DOHH2 (cell line): Measurements from ENCODE around the gene SEC22A.

Experiments
- H3F3A ChIP-seq: fragments of 200-600 bp; sonication (generic), shearing (Covaris generic); 2 replicates; pipeline ENCODE4 v1.6.0; 2016; ENCODE audit warnings: antibody characterized with exemption, mild to moderate bottlenecking; ENCODE audit not compliant: control insufficient read depth, insufficient read depth
- H3K27ac ChIP-seq: fragments of 200-600 bp; sonication (generic); 2 replicates; pipeline ENCODE4 v1.5.1; 2014; ENCODE audit warnings: low read depth, mild to moderate bottlenecking, low read length, moderate library complexity
- H3K27me3 ChIP-seq: fragments of 200-600 bp; sonication (generic); 2 replicates; pipeline ENCODE4 v1.6.1; 2014; ENCODE audit warnings: mild to moderate bottlenecking, low read length, mixed read lengths; ENCODE audit not compliant: control insufficient read depth
- H3K36me3 ChIP-seq: fragments of 200-600 bp; sonication (generic); 2 replicates; pipeline ENCODE4 v1.6.1; 2014; ENCODE audit warnings: mild to moderate bottlenecking, low read length, moderate library complexity, mixed read lengths; ENCODE audit not compliant: control insufficient read depth
- H3K4me1 ChIP-seq: fragments of 200-600 bp; sonication (generic); 2 replicates; pipeline ENCODE4 v1.6.1; 2014; ENCODE audit warnings: mild to moderate bottlenecking, low read length, mixed read lengths; ENCODE audit not compliant: control insufficient read depth
- H3K4me2 ChIP-seq: fragments of 200-600 bp; sonication (generic); 2 replicates; pipeline ENCODE4 v1.6.0; 2014; ENCODE audit warnings: mild to moderate bottlenecking, low read length, moderate library complexity
- H3K4me3 ChIP-seq: fragments of 200-600 bp; sonication (generic); 2 replicates; pipeline ENCODE4 v1.5.1; 2014; ENCODE audit warnings: mild to moderate bottlenecking, low read length, mixed read lengths
- H3K79me2 ChIP-seq: fragments of 200-600 bp; sonication (generic); 2 replicates; pipeline ENCODE4 v1.6.1; 2014; ENCODE audit warnings: mild to moderate bottlenecking, low read length, mixed read lengths; ENCODE audit not compliant: control insufficient read depth
- H3K9me2 ChIP-seq: fragments of 200-600 bp; sonication (generic); replicated peaks from 2 replicates; pipeline ENCODE4 v1.6.1; 2014; ENCODE audit warnings: mild to moderate bottlenecking, low read length, mixed read lengths; ENCODE audit not compliant: control insufficient read depth
- H3K9me3 ChIP-seq: fragments of 200-600 bp; sonication (generic); 2 replicates; pipeline ENCODE4 v1.6.1; 2014; ENCODE audit warnings: antibody characterized with exemption, low read length, mixed read lengths; ENCODE audit not compliant: control insufficient read depth, insufficient read depth
- H4K20me1 ChIP-seq: fragments of 200-600 bp; sonication (generic); 2 replicates; pipeline ENCODE4 v1.6.0; 2014; ENCODE audit warnings: low read depth, mild to moderate bottlenecking, antibody characterized with exemption, low read length, moderate library complexity; ENCODE audit not compliant: control insufficient read depth, insufficient read depth
- EZH2phosphoT487 ChIP-seq: fragments of 200-600 bp; sonication (generic); IDR thresholded peaks from 2 replicates; pipeline ENCODE4 v1.6.1; 2017; ENCODE audit warnings: borderline replicate concordance, mild to moderate bottlenecking, antibody characterized with exemption, low read length, moderate library complexity, mixed read lengths
- TF ChIP-seq, protein P1 (sequence below): fragments of 200-600 bp; sonication (generic); IDR thresholded peaks from one replicate; pipeline ENCODE4 v1.5.1; 2014; ENCODE audit warnings: antibody characterized with exemption, mild to moderate bottlenecking, low read depth, low read length; ENCODE audit not compliant: poor library complexity, severe bottlenecking

The SEC22A gene

DNA sequence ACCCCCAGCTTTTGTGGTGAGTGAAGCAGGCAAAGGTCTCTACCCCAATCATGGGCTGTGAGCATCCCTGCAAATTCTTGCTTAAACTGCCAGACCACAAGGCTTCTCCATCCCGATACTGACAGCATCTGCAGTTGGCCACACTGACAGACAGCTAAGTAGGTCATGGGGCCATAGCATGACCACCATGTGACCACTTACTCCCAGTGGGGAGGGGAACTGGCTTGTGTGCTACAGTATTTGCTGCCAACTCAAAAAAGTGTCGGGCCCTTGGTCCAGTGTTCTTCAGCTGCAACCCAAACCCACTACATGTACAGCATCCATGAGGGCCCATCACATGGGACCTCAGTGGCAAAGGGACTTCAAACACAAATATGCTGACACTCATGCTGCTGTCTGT is 103.4 kb downstream of the SEC22A start:
- Histone ChIP-seq H4K20me1 (no peaks in the 10 kb centered on the region), H3F3A (no peaks in the 10 kb centered on the region), H3K79me2 (no peaks in the 10 kb centered on the region), H3K4me1 (peaks cover 6% of the 10 kb centered on the region), H3K4me2 (no peak overlapping the region), H3K36me3 (no peaks in the 10 kb centered on the region), H3K9me2 (no peaks in the 10 kb centered on the region), H3K27me3 (peaks cover 9% of the 10 kb centered on the region), H3K4me3 (no peak overlapping the region), H3K9me3 (no peaks in the 10 kb centered on the region), H3K27ac (no peak overlapping the region)
- TF ChIP-seq, protein P1, sequence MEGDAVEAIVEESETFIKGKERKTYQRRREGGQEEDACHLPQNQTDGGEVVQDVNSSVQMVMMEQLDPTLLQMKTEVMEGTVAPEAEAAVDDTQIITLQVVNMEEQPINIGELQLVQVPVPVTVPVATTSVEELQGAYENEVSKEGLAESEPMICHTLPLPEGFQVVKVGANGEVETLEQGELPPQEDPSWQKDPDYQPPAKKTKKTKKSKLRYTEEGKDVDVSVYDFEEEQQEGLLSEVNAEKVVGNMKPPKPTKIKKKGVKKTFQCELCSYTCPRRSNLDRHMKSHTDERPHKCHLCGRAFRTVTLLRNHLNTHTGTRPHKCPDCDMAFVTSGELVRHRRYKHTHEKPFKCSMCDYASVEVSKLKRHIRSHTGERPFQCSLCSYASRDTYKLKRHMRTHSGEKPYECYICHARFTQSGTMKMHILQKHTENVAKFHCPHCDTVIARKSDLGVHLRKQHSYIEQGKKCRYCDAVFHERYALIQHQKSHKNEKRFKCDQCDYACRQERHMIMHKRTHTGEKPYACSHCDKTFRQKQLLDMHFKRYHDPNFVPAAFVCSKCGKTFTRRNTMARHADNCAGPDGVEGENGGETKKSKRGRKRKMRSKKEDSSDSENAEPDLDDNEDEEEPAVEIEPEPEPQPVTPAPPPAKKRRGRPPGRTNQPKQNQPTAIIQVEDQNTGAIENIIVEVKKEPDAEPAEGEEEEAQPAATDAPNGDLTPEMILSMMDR: no peak
- no peak for TF ChIP-seq EZH2phosphoT487

DNA sequence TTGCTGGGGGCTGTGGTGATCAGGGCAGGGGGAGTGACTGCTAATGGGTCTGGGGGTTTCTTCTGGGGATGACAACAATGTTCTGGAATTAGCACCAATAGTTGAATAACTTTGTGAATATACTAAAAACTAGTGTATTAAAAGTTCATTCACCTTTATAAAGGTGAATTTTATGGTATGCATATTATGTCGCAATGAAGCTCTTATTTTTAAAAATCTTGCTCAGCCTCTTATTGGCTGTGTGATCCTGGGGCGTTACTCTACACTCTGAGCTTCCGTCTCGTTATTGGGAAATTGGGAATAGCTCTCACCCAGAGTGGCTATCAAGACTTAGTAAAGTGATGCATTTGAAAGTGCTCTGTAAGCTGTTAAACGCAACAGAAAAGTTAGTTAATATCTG is 105.3 kb downstream of the SEC22A start:
- H3K4me2 ChIP-seq: no peak overlapping the region
- H4K20me1 ChIP-seq: no peaks in the 10 kb centered on the region
- H3F3A ChIP-seq: no peaks in the 10 kb centered on the region
- no peak overlapping the region for H3K27ac ChIP-seq
- H3K79me2 ChIP-seq: no peaks in the 10 kb centered on the region
- peaks cover 4% of the 10 kb centered on the region for H3K4me1 ChIP-seq
- H3K36me3 ChIP-seq: no peaks in the 10 kb centered on the region
- peaks cover 9% of the 10 kb centered on the region for H3K27me3 ChIP-seq
- H3K9me3 ChIP-seq: no peaks in the 10 kb centered on the region
- H3K4me3 ChIP-seq: no peak overlapping the region
- no peak for TF ChIP-seq EZH2phosphoT487
- TF ChIP-seq, protein P1: no peak
- H3K9me2 ChIP-seq: no peaks in the 10 kb centered on the region

DNA sequence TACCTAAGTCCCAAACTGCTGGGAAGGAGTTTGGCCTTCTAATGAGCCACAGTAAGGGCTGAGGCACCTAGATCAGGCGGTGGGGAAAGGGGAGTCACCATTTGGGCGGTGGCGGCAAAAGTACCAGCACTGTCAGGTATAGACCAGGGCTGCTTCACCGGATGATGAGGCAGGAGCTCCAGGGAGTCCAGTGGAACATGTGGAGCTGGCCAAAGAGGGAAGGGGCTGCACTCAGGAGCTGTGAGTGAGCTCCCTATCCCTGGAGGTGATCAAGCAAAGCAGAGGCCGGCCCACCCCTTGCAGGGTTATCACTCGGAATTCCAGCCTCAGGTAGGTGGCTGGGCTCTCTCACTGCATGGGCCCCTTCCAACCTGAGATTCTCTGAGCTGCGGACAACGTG is 108.4 kb downstream of the SEC22A start:
- Histone ChIP-seq H3K9me3 (no peaks in the 10 kb centered on the region), H3K4me3 (no peak overlapping the region), H4K20me1 (no peaks in the 10 kb centered on the region), H3F3A (no peaks in the 10 kb centered on the region), H3K36me3 (no peaks in the 10 kb centered on the region), H3K4me1 (no peaks in the 10 kb centered on the region; the same call in 1 of the 2 replicates), H3K79me2 (no peaks in the 10 kb centered on the region), H3K9me2 (no peaks in the 10 kb centered on the region), H3K27ac (no peak overlapping the region), H3K27me3 (peaks cover 7% of the 10 kb centered on the region), H3K4me2 (no peak overlapping the region)
- no peak for TF ChIP-seq EZH2phosphoT487
- TF ChIP-seq, protein P1: no peak

DNA sequence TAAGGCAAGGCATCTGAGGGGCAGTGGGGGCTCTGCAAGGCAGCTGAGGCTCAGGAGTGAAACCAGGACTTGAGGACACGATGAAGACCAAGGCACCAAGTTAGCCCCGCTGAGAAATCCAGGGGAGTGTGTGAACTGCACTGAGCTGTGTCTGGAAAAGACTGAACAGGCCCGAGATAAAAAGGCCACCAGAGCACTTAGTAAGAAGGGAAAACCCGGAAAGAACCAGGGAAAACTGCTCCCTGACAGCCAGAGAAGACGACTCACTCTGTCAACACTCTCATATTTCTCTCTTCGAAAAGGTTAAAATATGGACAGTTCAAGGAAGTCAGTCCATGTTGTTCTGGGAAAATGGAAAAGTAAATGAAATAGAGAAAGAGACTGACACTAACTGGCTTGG is 109.0 kb downstream of the SEC22A start:
- Histone ChIP-seq H3K9me3 (no peaks in the 10 kb centered on the region), H3K4me2 (no peak overlapping the region), H3K27ac (no peak overlapping the region), H4K20me1 (no peaks in the 10 kb centered on the region), H3K4me3 (no peak overlapping the region), H3K9me2 (no peaks in the 10 kb centered on the region), H3K27me3 (peaks cover 7% of the 10 kb centered on the region), H3K36me3 (no peaks in the 10 kb centered on the region), H3K79me2 (no peaks in the 10 kb centered on the region), H3K4me1 (no peaks in the 10 kb centered on the region; the same call in 1 of the 2 replicates), H3F3A (no peaks in the 10 kb centered on the region)
- TF ChIP-seq, protein P1: no peak
- no peak for TF ChIP-seq EZH2phosphoT487
